Gastroesophageal sphincter (tissue), 3 donors: ENCODE results near the gene GBE1.

Experiments used
- CTCF ChIP-seq, 4 experiments: fragments of 200-600 bp in 2 of 4; fragments of 450-650 bp in 2 of 4; sonication (generic) in 1 of 4; IDR thresholded peaks; one replicate each; pipeline ENCODE4 v1.5.1; 2017 to 2019; ENCODE audit warnings: antibody characterized with exemption in 4 of 4, mild to moderate bottlenecking in 2 of 4, moderate library complexity in 2 of 4
- EP300 ChIP-seq: sonication (generic); formaldehyde crosslinking; IDR thresholded peaks from one replicate; pipeline ENCODE4 v1.6.1; 2017; ENCODE audit warnings: antibody characterized with exemption, mild to moderate bottlenecking
- POLR2AphosphoS5 ChIP-seq: sonication (generic); formaldehyde crosslinking; IDR thresholded peaks from one replicate; pipeline ENCODE4 v1.6.1; 2017; ENCODE audit warnings: antibody characterized with exemption

- TF ChIP-seq CTCF (IDR thresholded peaks at IDR 0.05) (peak in 3 of 4 experiments; percentile 35 to 55 (median 47)), POLR2AphosphoS5 (peak; percentile 95), EP300 (peak; percentile 3)
These were observed at the start of gene GBE1 for GRCh38 chr3:81760924-81761903.
